ENCODE measurements around the gene LOXL1.
"Not testable (repeated sequence)": the region's sequence is repeated elsewhere in the genome, so short reads cannot be mapped to it uniquely, and the experiment has no call there.

The LOXL1 gene

GRCh38 chr15:73954188-73955145 is 28.2 kb downstream of the LOXL1 start:
- no peak for DNase-seq (ENCODE audit: low spot score)

DNA sequence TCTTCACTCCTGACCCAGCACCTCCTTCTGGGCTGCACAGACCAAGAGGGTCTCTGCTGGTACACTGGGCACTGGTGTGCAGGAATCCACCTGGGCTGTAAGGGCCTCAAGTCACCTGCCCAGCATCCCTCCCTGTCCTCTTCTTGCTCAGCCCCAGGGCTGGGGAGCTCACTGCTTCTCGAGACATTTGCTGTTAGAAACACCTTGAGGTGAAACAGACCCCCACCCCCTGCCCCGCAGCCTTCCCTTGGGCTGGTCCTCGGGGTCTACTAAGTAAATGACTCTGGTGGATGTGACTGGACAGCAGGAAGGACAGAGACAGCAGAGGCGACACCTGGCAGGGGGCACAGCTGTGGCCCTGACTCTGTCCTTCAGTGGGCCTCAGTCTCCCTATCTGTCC is 29.1 kb downstream of the LOXL1 start:
- DNase-seq (ENCODE audit: low spot score), result no peak

- DNase-seq (ENCODE audit: low spot score), result no peak
Measured at GRCh38 chr15:73955861-73956742, 29.8 kb downstream of the LOXL1 start.

DNA sequence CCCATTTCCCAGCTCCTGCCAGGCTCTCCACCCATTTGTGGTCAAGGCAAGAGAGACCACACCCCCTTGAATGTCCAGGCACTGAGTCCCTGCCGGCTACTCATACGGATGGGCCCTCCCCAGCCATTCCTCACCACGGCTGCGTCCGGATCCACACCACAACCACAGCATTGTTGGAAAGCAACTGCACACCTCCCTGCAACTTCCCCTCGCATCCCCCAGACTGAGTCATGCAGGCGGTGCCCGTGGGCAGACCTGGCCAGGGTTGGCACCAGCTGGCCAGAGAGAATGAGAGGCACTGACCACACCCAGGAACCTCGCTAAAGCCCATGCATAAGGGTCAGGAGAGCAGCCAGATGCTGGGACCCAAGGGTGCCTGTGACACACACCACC is 30.5 kb downstream of the LOXL1 start:
- DNase-seq (ENCODE audit: low spot score), result peak; percentile 95

DNA sequence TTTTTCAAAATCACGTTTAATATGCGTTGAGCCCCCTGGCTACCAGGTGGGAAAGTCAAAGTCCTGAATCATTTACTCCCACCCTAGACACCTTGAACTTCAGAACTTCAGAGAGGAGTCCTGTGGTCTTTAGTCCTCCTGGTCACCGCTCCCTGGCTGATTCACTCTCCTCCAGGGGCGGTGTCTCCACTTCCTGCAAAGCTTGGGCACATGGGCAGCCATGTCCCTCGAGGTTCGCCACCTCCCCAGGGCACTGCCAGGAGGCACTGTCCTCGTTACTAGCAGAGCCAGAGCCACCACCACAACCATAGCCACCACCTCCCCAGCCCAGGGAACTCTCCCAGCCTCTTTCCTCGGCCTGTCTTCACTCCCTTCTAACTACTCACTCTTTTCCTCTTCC is 31.0 kb downstream of the LOXL1 start:
- DNase-seq (ENCODE audit: low spot score), result no peak

GRCh38 chr15:73957785-73958184 is 31.5 kb downstream of the LOXL1 start:
- no peak for DNase-seq (ENCODE audit: low spot score)

DNA sequence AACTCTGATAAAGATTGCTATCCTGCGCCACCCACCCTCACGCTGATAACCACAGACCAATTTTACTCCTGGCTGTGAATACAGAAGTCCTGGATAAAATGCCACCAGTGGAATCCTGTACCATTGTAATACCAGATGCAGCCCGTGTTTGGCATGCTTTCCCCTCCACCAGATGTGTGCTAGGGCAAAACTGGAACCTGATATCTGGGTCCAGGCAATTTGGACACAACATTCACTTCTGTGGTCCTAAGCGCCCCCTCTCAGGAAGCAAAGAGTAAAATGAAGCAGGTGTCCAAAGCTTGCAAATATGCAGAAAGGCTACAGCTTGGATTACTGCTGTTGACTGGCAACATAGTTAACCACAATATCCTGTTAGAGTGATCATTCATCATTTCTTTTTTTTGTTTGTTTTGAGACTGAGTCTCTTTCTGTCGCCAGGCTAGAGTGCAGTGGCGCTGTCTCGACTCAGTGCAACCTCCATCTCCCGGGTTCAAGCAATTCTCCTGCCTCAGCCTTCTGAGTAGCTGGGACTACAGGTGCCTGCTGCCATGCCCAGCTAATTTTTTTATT is 32.8 kb downstream of the LOXL1 start:
- DNase-seq (ENCODE audit: low spot score), result no peak

- DNase-seq (ENCODE audit: low spot score), result no peak
Measured at GRCh38 chr15:73959801-73960200, 33.5 kb downstream of the LOXL1 start.

DNA sequence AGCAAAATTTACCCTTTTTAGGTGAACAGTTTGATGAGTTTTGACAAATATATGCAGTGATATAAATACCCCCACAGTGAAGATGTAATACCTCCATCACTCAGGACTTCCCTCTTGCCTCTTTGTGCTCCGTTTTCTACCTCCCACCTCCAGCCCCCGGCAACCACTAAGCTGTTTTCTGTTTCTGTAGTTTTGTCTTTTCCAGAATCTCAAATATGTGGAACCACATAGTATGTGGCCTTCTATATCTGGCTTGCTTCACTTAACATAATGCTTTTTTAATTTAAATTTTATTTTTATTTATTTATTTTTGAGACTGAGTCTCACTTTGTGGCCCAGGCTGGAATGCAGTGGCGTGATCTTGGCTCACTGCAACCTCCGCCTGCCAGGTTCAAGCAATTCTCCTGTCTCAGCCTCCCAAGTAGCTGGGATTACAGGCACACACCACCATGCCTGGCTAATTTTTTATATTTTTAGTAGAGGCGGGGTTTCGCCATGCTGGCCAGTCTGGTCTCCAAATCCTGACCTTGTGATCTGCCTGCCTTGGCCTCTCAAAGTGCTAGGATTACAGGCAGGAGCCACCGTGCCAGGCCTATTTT is 34.3 kb downstream of the LOXL1 start:
- DNase-seq (ENCODE audit: low spot score), result not testable (repeated sequence)

DNA sequence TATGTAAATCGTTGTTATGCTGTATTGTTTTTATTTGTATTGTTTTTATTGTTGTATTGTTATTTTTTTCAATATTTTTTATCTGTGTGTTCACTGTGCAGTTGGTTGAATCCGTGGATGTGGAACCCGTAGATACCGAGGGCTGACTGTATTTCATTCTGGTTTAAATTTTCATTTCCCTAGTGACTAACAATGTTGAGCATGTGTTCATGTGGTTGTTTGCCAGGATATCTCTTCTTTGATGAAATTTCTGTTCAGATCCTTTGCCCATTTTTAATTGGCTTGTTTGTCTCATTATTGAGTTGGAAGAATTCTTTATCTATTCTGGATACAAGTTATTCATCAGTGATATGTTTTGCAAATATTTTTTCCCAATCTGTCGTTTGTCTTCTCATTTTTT is 36.2 kb downstream of the LOXL1 start:
- no peak for DNase-seq (ENCODE audit: low spot score)

DNA sequence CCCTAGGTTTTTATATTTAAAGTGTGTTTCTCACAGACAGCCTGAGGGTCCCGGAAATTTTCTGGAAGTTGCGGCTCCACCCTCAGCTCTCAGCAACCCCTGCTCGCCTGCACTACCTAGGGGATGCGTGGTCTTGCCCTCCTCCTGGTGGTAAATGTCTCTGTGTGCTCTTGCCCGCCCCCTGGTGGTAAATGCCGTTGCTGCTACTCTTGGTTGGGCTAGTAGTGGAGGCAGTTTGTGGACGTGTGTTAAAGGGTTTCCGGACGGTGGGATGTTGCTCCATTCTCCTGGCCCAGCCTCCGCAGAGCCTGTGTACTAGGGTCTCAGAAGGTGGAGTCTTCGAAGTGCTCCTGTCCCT is 38.5 kb downstream of the LOXL1 start:
- DNase-seq (ENCODE audit: low spot score), result peak; percentile 85

DNA sequence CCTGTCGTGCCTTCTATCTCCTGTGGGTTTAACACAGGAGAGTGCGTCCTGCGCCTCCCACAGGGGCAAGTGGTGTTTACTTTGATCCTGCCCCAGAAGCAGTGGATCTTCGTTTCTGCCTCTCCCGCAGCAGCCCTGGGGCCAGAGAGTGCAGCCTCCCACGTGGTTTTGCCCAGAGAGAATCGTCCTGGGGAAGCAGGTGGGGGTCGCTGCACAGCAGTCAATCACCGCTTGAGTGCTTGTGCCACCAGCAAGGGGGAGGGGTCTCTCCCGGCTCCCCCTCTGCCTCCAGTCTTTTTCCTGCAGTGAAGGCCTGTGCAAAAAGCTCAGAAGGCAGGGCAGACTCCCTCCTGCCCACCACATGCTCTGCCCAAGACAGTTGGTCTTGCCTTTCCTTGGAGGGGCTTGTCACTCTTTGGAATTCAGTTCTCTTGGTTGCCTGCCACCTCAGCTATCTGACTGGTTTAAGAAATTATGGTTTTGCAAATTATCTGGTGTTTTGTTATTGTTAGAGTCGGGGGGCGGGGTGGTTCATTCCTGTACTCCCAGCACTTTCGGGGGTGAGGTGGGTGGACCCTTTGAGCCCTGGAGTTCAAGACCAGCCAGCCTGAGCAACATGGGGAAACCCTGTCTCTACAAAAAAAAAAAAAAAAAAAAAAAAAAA is 39.0 kb downstream of the LOXL1 start:
- no peak for DNase-seq (ENCODE audit: low spot score)

GRCh38 chr15:73965758-73966113 is 39.5 kb downstream of the LOXL1 start:
- DNase-seq (ENCODE audit: low spot score), result no peak

- DNase-seq (ENCODE audit: low spot score), result no peak
Measured at GRCh38 chr15:73968461-73968860, 42.2 kb downstream of the LOXL1 start.

DNA sequence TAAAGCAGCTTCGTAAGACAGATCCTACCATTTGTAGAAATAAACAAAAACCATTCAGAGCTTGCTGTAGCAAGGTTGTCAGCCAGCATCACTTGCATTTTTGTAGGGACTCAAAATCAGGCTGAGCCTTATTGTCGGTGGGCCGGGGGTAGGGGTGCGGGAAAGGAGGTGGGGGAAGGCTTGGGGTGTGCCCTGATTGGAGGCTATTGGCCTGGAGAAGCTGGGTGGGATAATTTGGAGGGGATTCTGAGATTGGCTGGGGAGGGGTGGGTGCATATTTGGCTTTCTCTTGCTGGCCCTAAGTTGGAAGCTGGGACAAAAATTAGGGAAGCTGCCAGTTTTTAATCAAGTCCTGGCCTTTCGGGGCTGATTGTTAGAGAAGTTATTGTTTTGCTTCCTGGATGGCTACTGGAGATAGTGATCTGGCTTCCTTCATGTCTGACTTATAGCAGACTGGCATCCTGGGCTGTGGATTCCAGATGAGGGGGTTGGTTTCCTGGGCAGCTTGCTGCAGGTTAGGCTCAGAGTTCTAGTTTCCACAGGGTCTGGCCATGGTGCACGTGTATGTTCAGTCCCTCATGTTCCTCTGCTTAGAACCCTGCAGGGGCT is 43.0 kb downstream of the LOXL1 start:
- no peak for DNase-seq (ENCODE audit: low spot score)

DNA sequence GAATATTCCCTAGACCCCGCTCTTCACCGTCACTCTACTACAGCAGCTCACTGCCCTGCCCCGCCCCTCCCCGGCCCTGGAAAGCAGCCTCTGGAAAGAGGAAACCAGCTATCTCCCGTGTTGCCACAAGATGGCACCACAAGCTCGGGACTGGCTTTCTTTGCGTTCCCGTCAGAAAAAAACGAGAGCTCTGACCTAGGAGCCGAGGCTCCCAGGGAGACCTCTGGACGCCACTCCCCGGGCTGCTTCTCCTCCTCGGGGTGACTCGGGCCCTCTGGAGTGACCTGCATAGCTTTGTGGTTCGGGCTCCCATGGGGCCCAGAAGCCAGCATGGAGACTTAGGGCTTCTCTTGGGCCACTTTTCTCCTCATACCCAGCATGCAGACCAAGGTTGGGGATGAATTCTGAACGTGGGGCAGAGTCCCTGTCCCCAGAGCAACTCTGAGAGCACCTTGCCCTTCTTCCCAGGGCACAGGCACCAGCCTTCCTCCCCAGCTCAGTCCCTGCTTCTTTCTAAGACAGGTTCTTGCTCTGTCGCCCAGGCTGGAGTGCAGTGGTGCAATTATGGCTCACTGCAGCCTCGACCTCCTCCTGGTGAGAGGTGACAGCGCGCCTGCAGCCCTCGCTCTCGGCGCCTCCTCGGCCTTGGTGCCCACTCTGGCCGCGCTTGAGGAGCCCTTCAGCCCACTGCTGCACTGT is 46.9 kb downstream of the LOXL1 start:
- DNase-seq (ENCODE audit: low spot score), result peak; percentile 88

DNA sequence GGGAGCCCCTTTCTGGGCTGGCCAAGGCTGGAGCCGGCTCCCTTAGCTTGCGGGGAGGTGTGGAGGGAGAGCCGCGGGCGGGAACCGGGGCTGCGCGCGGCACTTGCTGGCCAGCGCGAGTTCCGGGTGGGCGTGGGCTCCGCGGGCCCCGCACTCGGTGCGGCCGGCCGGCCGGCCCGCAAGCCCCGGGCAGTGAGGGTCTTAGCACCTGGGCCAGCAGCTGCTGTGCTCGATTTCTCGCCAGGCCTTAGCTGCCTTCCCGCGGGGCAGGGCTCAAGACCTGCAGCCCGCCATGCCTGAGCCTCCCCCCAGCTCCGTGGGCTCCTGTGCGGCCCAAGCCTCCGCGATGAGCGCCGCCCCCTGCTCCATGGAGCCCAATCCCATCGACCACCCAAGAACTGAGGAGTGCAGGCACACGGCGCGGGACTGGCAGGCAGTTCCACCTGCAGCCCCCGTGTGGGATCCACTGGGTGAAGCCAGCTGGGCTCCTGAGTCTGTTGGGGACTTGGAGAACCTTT is 47.5 kb downstream of the LOXL1 start:
- not testable (repeated sequence) for DNase-seq (ENCODE audit: low spot score)

GRCh38 chr15:73975440-73976125 is 49.3 kb downstream of the LOXL1 start:
- not testable (repeated sequence) for DNase-seq (ENCODE audit: low spot score)

DNA sequence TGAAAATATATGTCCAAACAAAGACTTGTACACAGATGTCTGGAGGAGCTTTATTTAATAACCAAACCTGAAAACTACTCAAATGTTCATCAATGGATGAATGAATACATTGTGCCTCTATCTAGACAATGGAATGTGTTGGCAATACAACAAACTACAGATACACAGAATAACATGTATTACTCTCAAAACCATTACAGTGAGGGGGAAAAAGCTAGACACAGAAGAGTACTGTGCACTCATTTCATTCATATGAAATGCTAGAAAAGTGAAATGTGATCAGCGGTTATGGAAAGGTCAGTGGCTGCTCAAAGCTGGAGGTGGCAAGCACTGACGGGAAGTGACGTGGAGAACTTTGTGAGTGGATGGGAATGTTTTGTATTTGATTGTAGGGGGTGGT is 52.6 kb downstream of the LOXL1 start:
- DNase-seq (ENCODE audit: low spot score), result no peak

DNA sequence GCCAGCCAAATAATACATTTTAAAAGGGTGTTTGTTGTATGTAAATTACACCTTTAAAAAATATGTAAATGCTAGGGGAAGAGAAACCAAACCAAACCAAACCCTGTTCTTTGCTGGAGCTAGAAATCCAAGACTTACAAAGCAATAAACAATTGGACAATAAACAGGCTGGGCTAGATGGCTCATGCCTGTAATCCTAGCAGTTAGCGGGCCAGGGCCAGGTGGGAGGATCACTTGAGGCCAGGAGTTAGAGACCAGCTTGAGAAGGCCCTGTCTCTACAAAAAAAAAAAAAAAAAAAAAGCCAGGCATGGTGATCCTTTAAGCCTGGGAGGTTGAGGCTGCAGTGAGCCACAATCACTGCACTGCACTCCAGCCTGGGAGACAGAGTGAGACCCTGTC is 53.4 kb downstream of the LOXL1 start:
- no peak for DNase-seq (ENCODE audit: low spot score)

All from GM03348 (cell line).